CD1c-positive myeloid dendritic cell (primary cell): Measurements from ENCODE around the gene DEGS2.
"Not testable (repeated sequence)": the region's sequence is repeated elsewhere in the genome, so short reads cannot be mapped to it uniquely, and the experiment has no call there.

ENCODE experiments used
- DNase-seq: peaks from one replicate; pipeline ENCODE4 v3.0.0-alpha.2; 2016; ENCODE audit errors: extremely low spot score

The DEGS2 gene

DNA sequence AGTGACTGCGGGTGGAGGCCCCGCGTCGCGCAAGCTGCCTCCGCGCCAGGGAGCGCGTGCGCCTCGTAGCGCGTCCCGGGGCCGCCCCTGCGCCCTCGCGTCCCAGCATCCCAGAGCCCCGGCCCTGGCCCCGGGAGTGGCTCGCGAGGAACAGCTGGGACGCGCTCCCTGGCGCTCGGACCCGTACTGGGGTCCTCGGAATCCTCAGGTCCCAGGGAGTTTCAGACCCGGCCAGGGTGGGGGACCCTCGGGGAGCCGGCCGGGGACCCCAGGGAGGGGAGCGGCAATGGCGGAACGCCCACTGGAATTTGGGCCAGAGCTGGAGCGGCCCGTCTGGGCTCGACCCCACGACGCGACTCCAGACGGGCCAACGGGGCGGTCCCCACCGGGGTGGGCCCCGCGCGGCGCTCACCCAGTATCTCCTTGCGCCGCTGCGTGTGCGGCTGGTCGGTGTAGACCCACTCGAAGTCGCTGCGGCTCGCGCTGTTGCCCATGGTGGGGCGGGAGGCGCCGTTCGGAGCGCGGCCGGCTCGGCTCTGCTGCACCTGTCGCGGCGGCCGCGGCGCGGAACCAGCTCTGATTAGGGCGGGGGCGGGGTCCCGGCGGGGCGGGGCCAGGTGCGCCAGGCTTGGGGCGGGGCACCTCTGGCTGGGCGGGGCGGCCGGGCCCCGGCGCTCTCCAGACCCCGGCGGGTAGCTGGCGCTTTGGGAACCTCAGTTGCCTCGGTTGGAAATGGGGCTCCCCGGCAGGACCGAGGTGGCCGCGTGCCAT, at the start of gene DEGS2:
DEGS2 (minus strand) TSS at position 552 of the 771 bp plus-strand sequence; CDS start at position 494, 58 bp downstream.
- peak; percentile 36 for DNase-seq

DNA sequence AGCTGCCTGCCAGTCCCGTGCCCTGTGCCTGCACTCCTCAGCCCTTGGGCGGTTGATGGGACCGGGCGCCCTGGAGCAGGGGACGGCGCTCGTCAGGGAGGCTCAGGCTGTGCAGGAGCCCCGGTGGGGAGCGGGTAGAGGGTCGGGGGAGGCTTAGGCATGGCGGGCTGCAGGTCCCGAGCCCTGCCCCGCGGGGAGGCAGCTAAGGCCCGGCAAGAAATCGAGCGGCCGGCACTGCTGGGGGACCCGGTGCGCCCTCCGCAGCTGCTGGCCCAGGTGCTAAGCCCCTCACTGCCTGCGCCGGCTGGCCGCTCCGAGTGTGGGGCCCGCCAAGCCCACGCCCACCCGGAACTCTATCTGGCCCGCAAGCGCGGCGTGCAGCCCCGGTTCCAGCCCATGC, 48.7 kb upstream of the DEGS2 start:
- not testable (repeated sequence) for DNase-seq

DNA sequence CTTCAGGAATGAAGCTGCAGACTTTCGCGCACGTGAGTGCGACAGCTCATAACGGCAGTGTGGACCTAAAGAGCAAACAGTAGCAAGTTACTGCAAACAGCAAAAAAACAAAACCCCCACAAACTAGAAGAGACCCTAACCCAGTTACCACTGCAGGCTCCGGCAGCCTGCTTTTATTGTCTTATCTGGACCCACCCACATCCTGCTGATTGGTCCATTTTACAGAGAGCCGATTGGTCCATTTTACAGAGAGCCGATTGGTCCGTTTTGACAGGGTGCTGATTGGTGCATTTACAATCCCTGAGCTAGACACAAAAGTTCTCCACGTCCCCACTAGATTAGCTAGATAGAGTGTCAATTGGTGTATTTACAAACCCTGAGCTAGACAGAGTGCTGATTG, 48.1 kb upstream of the DEGS2 start:
- not testable (repeated sequence) for DNase-seq

- DNase-seq, result not testable (repeated sequence)
Observed at GRCh38 chr14:100204835-100205167, 45.4 kb upstream of the DEGS2 start.

DNA sequence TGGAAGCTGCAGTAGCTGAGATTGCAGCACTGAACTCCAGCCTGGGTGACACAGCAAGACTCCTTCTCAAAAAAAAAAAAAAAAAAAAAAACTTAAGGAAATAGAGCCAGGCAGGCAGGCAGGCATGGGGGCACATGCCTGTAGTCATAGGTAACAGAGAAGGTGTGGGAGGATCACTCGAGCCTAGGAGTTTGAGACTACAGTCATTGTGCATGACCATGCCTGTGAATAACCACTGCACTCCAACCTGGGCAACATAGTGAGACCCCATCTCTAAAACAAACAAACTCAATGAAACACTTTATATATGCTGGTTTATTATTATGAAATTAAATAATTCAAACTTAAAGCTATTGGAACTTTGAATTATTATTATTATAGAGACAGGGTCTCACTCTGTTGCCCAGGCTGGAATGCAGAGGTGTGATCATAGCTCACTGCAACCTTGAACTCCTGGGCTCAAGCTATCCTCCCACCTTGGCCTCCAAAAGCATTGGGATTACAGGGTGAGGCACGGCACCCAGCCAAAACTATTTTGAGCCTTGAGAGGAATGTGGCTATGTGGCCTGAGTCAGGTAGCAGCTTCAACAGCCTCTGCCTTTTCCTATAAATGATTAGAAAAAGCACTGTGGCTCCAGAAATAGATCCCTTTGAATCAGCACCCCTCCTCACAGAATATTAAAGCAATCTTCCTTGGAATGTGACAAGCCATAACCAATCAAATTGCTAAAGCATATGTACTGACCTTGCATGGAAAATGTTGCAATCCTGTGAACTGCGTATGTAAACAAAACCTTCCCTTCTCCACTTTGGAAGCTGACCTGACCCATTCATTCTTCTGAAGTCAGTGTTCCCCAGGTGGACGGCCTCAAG, 44.8 kb upstream of the DEGS2 start:
- DNase-seq, result no peak

GRCh38 chr14:100203146-100203545, 43.7 kb upstream of the DEGS2 start:
- no peak for DNase-seq

DNA sequence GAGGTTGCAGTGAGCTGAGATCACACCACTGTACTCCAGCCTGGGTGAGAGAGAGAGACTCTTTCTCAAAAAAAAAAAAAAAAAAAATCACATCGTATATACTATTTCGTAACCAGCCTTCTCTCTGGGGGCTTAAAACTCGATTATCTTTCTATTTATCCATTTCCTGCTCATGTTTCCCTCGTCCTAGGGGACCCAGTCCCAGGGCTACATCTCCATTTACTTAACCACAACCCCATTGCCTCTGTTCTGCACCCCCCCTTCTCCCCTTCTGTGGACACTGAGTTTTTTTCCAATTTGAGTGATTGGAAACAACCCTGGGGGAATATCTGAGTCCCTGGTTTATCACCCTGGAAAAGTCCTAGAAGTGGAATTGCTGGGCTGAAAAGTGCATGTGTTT, 43.3 kb upstream of the DEGS2 start:
- DNase-seq, result no peak

GRCh38 chr14:100201701-100202100, 42.3 kb upstream of the DEGS2 start:
- DNase-seq, result no peak

- no peak for DNase-seq
Observed at GRCh38 chr14:100200311-100200710, 40.9 kb upstream of the DEGS2 start.

DNA sequence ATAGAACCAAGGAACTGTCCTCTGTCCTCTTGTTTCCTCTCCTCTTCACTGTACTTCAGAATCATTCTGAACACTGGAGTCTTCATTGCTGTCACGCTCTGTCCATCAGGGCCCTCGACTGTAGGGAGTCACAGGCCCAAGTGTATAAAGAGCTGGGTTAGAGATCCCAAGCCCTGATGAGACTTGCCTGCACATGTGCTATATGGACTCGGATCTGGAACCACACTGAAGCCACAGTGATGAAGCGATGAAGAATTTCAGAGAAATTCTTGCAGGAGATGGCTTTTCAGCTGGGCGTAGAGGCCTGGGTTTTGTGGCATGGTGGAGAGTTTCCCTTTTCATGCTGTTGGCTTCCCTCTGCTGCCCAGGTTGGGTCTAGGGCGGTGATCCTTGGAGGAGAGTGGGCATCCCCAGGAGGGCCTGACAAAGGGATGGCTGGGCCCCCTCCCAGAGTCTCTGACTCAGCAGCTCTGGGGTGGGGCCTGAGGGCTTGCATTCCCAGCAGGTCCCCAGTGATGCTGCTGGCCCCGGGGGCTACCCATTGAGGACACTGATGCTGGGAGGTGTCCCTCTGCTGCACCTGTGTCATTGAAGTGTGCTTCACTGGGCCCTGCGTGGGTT, 39.9 kb upstream of the DEGS2 start:
- DNase-seq, result no peak

GRCh38 chr14:100193417-100194357, 34.2 kb upstream of the DEGS2 start:
- DNase-seq, result no peak

- peak; percentile 100 for DNase-seq
Observed at GRCh38 chr14:100192672-100193416, 33.4 kb upstream of the DEGS2 start.

GRCh38 chr14:100192250-100192671, 32.8 kb upstream of the DEGS2 start:
- DNase-seq, result no peak

- no peak for DNase-seq
Observed at GRCh38 chr14:100191584-100192249, 32.3 kb upstream of the DEGS2 start.

DNA sequence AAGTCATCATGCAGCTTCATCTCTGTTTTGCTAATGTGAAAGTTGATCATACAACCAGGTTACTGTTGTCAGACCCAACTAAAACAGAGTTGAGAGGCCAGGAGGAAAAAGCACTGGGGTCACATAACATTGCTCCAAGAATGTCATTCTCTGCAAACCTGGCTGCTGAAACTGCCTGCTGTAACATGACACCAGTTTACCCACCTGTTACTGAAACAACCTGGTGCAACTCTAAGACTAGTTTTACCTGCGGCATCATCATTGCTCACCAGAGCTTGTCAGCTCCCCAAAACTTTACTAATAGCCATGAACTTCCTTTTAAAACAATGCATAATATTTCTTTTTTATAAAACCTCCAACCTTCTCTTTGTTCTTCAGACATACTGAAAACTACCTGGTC, 30.7 kb upstream of the DEGS2 start:
- DNase-seq, result no peak

DNA sequence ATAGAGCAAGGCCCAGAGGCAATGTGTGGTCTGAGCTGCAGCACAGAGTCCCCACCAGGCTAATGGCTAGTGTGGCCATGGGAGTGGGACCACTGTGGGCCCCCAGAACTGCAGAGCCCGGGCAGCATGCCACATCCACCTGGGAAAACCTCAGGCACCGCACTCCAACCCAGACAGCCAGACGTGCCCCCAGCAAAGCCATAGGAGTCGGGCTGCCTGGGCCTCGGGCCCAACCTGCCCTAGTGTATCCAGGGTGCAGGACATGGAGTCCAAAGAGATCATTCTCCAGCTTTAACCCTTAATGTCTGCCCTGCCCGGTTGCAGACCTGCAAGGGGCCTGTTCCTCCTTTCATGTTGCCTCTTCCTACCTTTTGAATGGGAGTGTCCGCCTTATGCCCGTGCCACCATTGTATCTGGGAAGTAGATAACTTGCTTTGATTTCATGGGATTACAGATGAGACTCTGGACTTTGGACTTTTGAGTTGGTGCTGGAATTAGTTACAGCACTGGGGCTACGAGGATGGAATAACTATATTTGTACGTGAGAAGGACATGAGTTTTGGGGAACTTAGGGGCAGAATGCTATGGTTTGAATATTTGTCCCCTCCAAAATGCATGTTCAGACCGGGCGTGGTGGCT, 29.1 kb upstream of the DEGS2 start:
- DNase-seq, result no peak

GRCh38 chr14:100187247-100187833, 27.9 kb upstream of the DEGS2 start:
- no peak for DNase-seq

DNA sequence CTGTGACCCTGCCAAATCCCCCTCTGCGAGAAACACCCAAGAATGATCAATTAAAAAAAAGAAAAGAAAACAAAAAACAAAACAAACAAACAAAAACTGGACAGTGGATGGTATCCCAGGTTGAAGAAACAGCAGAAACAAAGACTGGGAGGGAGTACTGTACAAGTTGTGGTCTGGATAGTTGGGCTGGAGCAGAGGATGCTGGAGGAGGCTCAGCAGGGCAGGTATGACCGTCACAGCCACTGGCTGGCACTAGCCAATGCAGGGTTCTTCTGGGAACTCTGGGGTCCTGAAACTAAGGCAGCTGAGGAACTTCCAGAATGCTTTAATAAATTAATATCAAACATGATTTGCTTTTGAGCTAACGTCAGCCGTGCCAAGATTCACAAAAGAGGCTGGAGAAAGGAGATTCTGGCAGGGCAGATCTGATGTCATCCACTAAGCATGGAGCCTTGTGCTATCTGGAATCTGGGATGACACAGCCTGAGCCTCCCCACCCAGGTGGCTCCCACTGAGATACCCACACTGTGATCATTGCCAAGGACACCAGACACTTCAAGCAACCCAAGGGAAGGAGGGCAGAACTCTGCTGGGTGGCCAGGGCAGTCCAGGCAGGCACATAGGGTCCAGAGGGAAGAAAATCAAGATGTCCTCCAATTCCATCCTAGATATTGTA, 22.6 kb upstream of the DEGS2 start:
- DNase-seq, result not testable (repeated sequence)

DNA sequence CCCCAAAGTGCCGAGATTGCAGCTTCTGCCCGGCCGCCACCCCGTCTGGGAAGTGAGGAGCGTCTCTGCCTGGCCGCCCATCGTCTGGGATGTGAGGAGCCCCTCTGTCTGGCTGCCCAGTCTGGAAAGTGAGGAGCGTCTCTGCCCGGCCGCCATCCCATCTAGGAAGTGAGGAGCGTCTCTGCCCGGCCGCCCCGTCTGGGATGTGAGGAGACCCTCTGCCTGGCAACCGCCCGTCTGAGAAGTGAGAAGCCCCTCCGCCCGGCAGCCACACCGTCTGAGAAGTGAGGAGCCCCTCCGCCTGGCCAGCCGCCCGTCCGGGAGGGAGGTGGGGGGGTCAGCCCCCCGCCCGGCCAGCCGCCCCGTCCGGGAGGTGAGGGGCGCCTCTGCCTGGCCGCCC, 21.2 kb upstream of the DEGS2 start:
- not testable (repeated sequence) for DNase-seq
